Small intestine (tissue), 7 donors: ENCODE data around the gene DLG2. TPM values are rescaled to one million over a fixed set of nuclear protein-coding genes. Genes with fewer than 3 reads are reported as not detected.

ENCODE experiments used
- DNase-seq, 2 donors: peaks; one replicate each; pipeline versions ENCODE4 v3.0.0 to v3.0.0-alpha.2; 2013
- FAIRE-seq: peaks from 2 replicates; lab custom pipeline; 2012; peaks lifted over from hg19 to GRCh38; lab: Jason Lieb, UNC
- H3K27ac ChIP-seq, 3 donors: one replicate each; pipeline ENCODE4 v1.5.1; 2013; ENCODE audit warnings: low read length in 2 of 3, mild to moderate bottlenecking in 2 of 3, control low read depth in 1 of 3, inconsistent platforms in 1 of 3, low read depth in 1 of 3, moderate library complexity in 1 of 3
- H3K27me3 ChIP-seq, 3 donors: one replicate each; pipeline ENCODE4 v1.6.1; 2013; ENCODE audit warnings: low read length in 3 of 3, inconsistent platforms in 1 of 3; ENCODE audit not compliant: control insufficient read depth in 3 of 3, insufficient read depth in 3 of 3
- H3K36me3 ChIP-seq, 3 donors: one replicate each; pipeline ENCODE4 v1.6.1; 2013; ENCODE audit warnings: low read length in 3 of 3, inconsistent platforms in 1 of 3, low read depth in 1 of 3, mild to moderate bottlenecking in 1 of 3, moderate library complexity in 1 of 3; ENCODE audit not compliant: control insufficient read depth in 3 of 3, insufficient read depth in 2 of 3
- H3K4me1 ChIP-seq, 3 donors: one replicate each; pipeline ENCODE4 v1.6.1; 2013; ENCODE audit warnings: low read length in 2 of 3, inconsistent platforms in 1 of 3, low read depth in 1 of 3, mild to moderate bottlenecking in 1 of 3, moderate library complexity in 1 of 3; ENCODE audit not compliant: control insufficient read depth in 3 of 3, insufficient read depth in 2 of 3
- H3K4me3 ChIP-seq, 3 donors: one replicate each; pipeline ENCODE4 v1.5.1; 2013; ENCODE audit warnings: low read length in 3 of 3, control low read depth in 1 of 3, inconsistent platforms in 1 of 3, low read depth in 1 of 3, mild to moderate bottlenecking in 1 of 3, moderate library complexity in 1 of 3
- H3K9me3 ChIP-seq, 2 donors: one replicate each; pipeline ENCODE4 v1.6.1; 2013; ENCODE audit warnings: low read depth in 1 of 2, low read length in 1 of 2; ENCODE audit not compliant: control insufficient read depth in 2 of 2, insufficient read depth in 1 of 2
- WGBS, 3 donors: extraction: QIAGEN DNeasy Blood & Tissue Kit; methylation state at CpG; one replicate each; pipeline ENCODE4 v1.1.7; 2013; 5-methylcytosine and 5-hydroxymethylcytosine counted together
- polyA plus RNA-seq, 4 donors: library from polyadenylated mRNA; stranded (reverse) in 3 of 4; unstranded in 1 of 4; fragments of 200-250 nt in 3 of 4; fragments of 120-200 nt in 1 of 4; gene quantifications; one replicate each; pipeline versions ENCODE4 v1.2.1 to v1.2.3, GENCODE V29; 2013
- donor health status: healthy with polysubstance abuse.
- donor health status: control.
- donor health status: control.
- donor health status: Bipolar disorder and iron deficiency.
- donor health status: healthy.

DLG2 gene
- polyA plus RNA-seq, 4 donors: 0.22 to 1.6 (median 1.1) TPM

- H3K27me3 ChIP-seq: no peaks in the 10 kb centered on the region
- no peak for DNase-seq
- H3K4me1 ChIP-seq: peaks cover 0 to 8% (median 0%) of the 10 kb centered on the region in 3 donors
- H3K36me3 ChIP-seq: no peaks in the 10 kb centered on the region
- H3K9me3 ChIP-seq: no peaks in the 10 kb centered on the region
- no peak overlapping the region for H3K4me3 ChIP-seq
- no peak overlapping the region for H3K27ac ChIP-seq
- WGBS, 3 donors: 40 to 47% (median 47%) methylated on average over 5 of the region's 5 CpGs
- FAIRE-seq: no peak
These were observed 1998.4 kb downstream of the DLG2 start for GRCh38 chr11:83628622-83629355.

- Histone ChIP-seq H3K4me3 (no peak overlapping the region), H3K9me3 (no peaks in the 10 kb centered on the region), H3K36me3 (no peaks in the 10 kb centered on the region), H3K4me1 (peaks cover 0 to 4% (median 0%) of the 10 kb centered on the region in 3 donors), H3K27me3 (no peaks in the 10 kb centered on the region), H3K27ac (no peak overlapping the region)
- DNase-seq (no peak), FAIRE-seq (no peak)
- 83 to 89% (median 88%) methylated on average over 3 of the region's 3 CpGs for WGBS, 3 donors
These were observed 2001.8 kb downstream of the DLG2 start for GRCh38 chr11:83625336-83625735.

DNA sequence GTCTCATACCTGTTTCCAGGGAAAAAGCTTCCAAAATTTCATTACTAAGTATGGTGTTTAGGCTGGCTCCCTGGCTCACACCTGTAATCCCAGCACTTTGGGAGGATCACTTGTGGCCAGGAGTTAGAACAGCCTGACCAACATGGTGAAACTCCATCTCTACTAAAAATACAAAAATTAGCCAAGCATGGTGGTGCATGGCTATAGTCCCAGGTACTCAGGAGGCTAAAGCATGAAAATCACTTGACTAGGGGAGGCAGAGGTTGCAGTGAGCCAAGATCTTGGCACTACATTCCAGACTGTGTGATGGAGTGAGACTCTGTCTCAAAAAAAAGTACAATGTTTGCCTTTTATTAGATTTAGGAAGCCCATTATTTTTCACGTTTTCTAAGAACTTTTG is 2009.5 kb downstream of the DLG2 start:
- FAIRE-seq: no peak
- no peaks in the 10 kb centered on the region for H3K27me3 ChIP-seq
- no peaks in the 10 kb centered on the region for H3K36me3 ChIP-seq
- no peak overlapping the region for H3K4me3 ChIP-seq
- H3K27ac ChIP-seq: no peak overlapping the region
- no peaks in the 10 kb centered on the region for H3K4me1 ChIP-seq
- 52 to 85% (median 72%) methylated on average over 1 of the region's 1 CpG for WGBS, 3 donors
- no peak for DNase-seq
- no peaks in the 10 kb centered on the region for H3K9me3 ChIP-seq

GRCh38 chr11:83613767-83614121 is 2013.4 kb downstream of the DLG2 start:
- no peak for DNase-seq
- 24 to 37% (median 27%) methylated on average over 2 of the region's 2 CpGs for WGBS, 3 donors
- Histone ChIP-seq H3K9me3 (no peaks in the 10 kb centered on the region), H3K4me3 (no peak overlapping the region), H3K4me1 (no peaks in the 10 kb centered on the region), H3K27ac (no peak overlapping the region), H3K36me3 (no peaks in the 10 kb centered on the region), H3K27me3 (no peaks in the 10 kb centered on the region)
- no peak for FAIRE-seq

- DNase-seq (no peak), FAIRE-seq (no peak)
- H3K27ac ChIP-seq: no peak overlapping the region
- 54 to 70% (median 63%) methylated on average over 5 of the region's 5 CpGs for WGBS, 3 donors
- no peaks in the 10 kb centered on the region for H3K36me3 ChIP-seq
- H3K9me3 ChIP-seq: no peaks in the 10 kb centered on the region
- H3K4me3 ChIP-seq: no peak overlapping the region
- no peaks in the 10 kb centered on the region for H3K27me3 ChIP-seq
- H3K4me1 ChIP-seq: no peaks in the 10 kb centered on the region
These were observed 2014.0 kb downstream of the DLG2 start for GRCh38 chr11:83612891-83613766.

DNA sequence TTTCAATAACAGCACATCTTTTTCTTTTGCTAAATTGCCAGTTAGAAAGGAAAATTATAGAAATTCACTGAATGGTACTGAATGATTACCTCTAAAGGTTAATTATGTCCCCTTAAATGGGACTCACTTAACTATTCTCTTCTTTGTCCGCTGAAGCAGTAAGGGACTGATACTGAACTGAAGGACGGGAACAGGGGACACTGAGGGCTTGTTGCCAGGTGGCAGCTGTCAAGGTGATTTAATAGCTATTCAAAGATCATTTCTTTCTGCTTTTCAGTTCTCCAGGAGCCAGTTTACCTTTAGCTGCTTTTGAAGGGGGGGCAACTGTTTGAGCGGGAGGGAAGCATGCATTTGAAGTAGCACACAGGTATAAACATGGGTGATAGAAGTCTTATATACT is 2015.5 kb downstream of the DLG2 start:
- H3K4me1 ChIP-seq: no peaks in the 10 kb centered on the region
- H3K27ac ChIP-seq: no peak overlapping the region
- FAIRE-seq (no peak), DNase-seq (no peak)
- H3K36me3 ChIP-seq: no peaks in the 10 kb centered on the region
- no peaks in the 10 kb centered on the region for H3K27me3 ChIP-seq
- H3K4me3 ChIP-seq: no peak overlapping the region
- H3K9me3 ChIP-seq: no peaks in the 10 kb centered on the region
- WGBS, 3 donors: 41 to 62% (median 43%) methylated on average over 3 of the region's 3 CpGs

GRCh38 chr11:83611031-83611430 is 2016.1 kb downstream of the DLG2 start:
- DNase-seq (no peak), FAIRE-seq (no peak)
- WGBS, 3 donors: 55 to 67% (median 60%) methylated on average over 2 of the region's 2 CpGs
- Histone ChIP-seq H3K27ac (no peak overlapping the region), H3K4me3 (no peak overlapping the region), H3K4me1 (no peaks in the 10 kb centered on the region), H3K27me3 (no peaks in the 10 kb centered on the region), H3K9me3 (no peaks in the 10 kb centered on the region), H3K36me3 (no peaks in the 10 kb centered on the region)

DNA sequence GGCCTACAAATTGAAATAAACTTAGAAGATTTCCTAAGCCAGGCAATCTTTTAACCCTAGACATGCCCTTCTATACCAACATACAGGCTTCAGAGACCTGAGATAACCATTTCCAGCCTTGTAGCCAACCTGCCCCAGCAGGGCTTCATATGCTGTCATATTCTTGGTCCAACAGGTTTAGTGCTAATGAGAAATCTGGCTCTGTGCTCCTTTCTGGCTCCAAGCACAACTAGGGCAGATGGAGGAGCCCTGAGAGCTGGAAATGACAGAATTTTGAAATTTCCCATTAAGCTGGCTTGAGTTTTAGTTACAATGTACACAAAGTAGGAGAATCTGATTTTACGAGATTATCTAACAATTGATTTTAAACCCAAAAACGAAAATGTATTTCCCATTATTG is 2018.0 kb downstream of the DLG2 start:
- no peaks in the 10 kb centered on the region for H3K9me3 ChIP-seq
- H3K4me1 ChIP-seq: no peaks in the 10 kb centered on the region
- no peak overlapping the region for H3K27ac ChIP-seq
- H3K36me3 ChIP-seq: no peaks in the 10 kb centered on the region
- FAIRE-seq: no peak
- H3K4me3 ChIP-seq: no peak overlapping the region
- WGBS, 3 donors: 79 to 82% (median 79%) methylated on average over 2 of the region's 2 CpGs
- H3K27me3 ChIP-seq: no peaks in the 10 kb centered on the region
- DNase-seq: no peak
